Omental fat pad (tissue), 4 donors: ENCODE data around the gene C2CD4D. TPM values are rescaled to one million over a fixed set of nuclear protein-coding genes. Genes with fewer than 3 reads are reported as not detected.

Experiments
- ATAC-seq: fragments of 150-250 bp; one replicate; pipeline ENCODE4 v1.9.1; 2016; ENCODE audit warnings: mild to moderate bottlenecking, moderate library complexity; ENCODE audit not compliant: low FRiP score
- DNase-seq: peaks from one replicate; pipeline ENCODE4 v3.0.0-alpha.2; 2019; ENCODE audit warnings: low spot score
- CTCF ChIP-seq, 3 donors: fragments of 450-650 bp; IDR thresholded peaks; one replicate each; pipeline ENCODE4 v1.5.1; 2016 to 2017; ENCODE audit warnings: antibody characterized with exemption in 3 of 3, mild to moderate bottlenecking in 3 of 3, moderate library complexity in 2 of 3
- total RNA-seq, 4 donors: library from RNA; depleted of rRNA; stranded (reverse); fragments of >200 nt; gene quantifications; one replicate each; pipeline ENCODE4 v1.1.0, GENCODE V29; 2016

Gene C2CD4D
- total RNA-seq, 4 donors from 2014 or later, result 1.9 TPM; not detected in 3

GRCh38 chr1:151864411-151864810 lies 24.8 kb upstream of the C2CD4D start:
- TF ChIP-seq CTCF (IDR thresholded peaks at IDR 0.05), result no peak
- DNase-seq (no peak), ATAC-seq (peak; percentile 33)

DNA sequence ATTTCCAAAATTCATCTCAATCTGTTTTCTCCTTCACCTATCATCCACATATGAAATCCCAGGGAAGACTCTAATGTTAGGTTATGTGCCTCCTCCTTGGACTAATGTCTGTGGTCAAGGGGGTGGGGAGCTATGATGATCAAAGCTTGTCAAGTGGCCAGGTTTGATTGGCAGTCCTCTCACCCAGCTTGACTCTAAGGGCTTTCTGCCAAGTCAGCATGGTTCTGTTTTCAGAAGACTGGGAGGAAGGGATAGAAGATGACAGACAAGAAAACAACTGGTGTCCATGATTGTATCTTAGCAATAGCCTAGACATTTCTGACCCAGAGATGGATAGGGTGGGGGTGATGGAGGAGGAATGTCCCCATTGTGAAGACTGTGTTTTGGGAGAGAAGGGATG lies 23.0 kb upstream of the C2CD4D start:
- ATAC-seq (no peak), DNase-seq (no peak)
- TF ChIP-seq CTCF (IDR thresholded peaks at IDR 0.05), result no peak

DNA sequence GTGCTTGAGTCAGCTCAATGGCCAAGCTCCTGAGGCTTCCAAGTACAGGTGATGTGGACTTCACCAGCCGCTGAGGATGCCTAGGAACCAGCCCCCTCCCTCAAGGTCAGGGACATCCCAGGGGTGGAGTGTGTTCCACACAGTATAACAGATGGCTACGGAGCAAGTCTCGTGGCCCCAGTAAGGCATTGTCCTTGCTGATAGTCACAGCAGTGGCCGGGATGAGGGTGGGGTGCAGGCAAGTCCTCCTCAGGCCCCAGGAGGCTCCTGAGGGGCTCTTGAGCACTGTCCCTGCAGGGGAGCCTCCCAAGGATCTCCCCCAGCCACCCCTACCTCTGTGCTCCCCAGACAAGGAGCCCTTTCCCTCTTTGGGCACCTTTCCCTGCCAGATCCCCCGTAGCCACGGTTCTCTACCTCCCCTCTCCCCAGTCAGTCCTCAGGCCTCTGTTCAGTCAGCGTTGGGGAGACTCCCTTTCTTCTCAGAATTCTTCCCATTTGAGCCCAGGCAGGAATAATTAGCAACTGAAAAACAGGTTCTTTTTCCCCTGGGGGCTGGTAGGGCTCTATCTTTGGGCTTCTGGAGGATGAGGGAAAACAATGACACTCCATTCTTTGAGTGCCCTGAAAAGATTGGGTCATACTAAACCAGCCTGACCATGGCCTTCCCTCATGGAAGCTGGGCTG lies 21.0 kb upstream of the C2CD4D start:
- no peak for TF ChIP-seq CTCF (IDR thresholded peaks at IDR 0.05)
- ATAC-seq, result no peak
- no peak for DNase-seq

- TF ChIP-seq CTCF (IDR thresholded peaks at IDR 0.05), result no peak
- ATAC-seq, result no peak
- no peak for DNase-seq
Observed at GRCh38 chr1:151859891-151860293, 20.3 kb upstream of the C2CD4D start.

DNA sequence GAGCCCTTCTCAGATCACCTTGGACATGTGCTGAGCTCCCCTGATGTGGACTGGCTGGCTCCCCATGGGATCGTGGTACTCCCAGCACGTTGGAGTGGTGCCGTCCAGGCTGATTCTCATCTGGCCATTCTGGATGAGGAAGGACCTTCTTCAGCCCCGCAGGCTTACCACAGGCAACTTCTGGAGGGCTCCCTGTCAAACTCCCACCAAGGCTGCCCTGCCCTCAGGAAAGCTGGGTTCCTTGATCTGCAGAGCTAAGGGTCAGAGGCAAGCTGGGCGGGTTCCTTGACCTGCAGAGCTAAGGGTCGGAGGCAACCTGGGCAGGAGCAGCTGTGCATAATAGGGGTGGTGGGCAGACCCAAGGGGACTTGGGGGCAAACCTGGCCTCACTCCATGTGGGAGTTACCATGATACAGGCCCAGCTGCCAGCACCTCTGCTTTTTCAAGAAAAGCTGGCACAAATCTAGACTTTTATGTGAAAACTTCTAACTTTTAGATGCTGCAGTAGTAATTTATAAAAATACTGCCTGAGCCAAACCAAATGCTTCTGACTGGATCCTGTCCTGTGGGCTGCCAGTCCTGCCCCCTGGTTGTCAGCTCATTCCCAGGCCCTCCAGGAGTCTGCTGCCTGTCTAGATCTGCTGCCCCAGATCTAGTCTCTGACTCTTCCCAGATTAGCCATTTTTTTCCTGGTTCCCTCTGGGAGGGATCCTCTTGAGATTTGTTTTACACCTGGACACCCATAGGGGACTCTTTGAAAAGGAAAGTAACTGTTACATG lies 19.5 kb upstream of the C2CD4D start:
- TF ChIP-seq CTCF (IDR thresholded peaks at IDR 0.05), result no peak
- ATAC-seq, result no peak
- no peak for DNase-seq

GRCh38 chr1:151858030-151858746 lies 18.6 kb upstream of the C2CD4D start:
- no peak for ATAC-seq
- no peak for TF ChIP-seq CTCF (IDR thresholded peaks at IDR 0.05)
- DNase-seq, result no peak
